Measurements from ENCODE around the gene CCDC78. TPM values are rescaled to one million over a fixed set of nuclear protein-coding genes. Genes with fewer than 3 reads are reported as not detected.

CCDC78 gene
- total RNA-seq, 1 donor from 2014 or later = 0.85 TPM

DNA sequence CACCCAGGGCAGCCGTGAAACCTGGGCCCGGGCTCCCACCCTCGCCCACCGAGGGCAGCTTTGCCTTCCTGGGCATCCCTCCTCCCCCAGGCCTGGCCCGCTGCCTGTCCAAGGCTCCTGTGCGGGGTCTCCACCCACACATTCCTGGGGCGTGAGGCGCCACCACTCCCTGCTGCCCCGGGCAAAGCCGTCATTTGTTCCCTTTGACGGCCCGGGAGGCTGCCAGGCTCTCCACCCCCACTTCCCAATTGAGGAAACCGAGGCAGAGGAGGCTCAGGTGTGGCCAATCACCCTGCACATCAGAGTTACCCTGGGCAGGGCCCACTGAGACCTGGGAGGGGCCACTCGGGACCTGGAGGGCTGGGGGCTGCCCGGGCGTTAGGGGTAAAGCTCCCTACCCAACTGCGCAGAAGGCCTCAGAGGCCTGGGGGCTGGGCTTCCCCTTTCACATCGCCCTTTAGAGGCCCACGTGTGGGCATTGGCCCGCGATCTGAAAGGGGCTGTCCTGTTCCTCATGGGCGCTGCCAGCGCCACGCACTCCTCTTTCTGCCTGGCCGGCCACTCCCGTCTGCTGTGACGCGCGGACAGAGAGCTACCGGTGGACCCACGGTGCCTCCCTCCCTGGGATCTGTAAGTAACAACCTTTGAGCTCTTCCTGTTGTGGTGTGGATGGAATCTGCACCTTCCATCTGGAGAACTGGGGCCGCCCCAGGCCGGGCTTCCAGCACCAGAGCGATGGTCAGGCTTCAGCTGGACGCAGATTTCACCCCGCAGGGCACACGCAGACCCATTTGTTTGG, 34.5 kb upstream of the CCDC78 start, which contains the start of gene MSLN:
Gene MSLN, plus strand, starts transcription at position 190 of the 799 bp plus-strand sequence. CDS start 1,947 bp downstream, outside the sequence.
- no peaks in the 10 kb centered on the region for H3K4me1 Mint-ChIP-seq (ENCODE audit: unreplicated experiment)
- H3K27ac Mint-ChIP-seq (ENCODE audit: unreplicated experiment) = no peak within 1 kb of the TSS
- no peak for DNase-seq (ENCODE audit: low spot score)

DNA sequence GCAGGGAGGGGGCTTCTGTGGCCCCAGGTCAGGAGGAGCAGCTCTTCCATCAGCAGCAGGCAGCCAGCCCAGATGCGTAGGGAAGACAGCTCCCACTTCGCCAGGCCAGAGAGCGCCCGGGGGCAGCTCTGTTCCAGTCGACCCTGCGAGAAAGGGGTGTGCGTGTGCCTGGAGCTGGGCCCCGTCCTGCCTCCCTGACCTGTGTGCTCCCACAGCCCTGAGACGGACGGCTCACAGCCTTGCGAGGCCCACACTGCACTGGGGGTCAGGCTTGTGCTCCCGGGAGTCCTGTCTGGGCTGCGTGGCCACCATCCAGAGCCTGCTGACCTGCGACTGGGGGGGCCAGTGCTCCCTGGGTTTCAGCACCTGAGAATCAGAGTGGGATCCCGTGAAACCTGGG, 33.8 kb upstream of the CCDC78 start:
- Mint-ChIP-seq H3K9me3 (ENCODE audit: unreplicated experiment) (no peaks in the 10 kb centered on the region), H3K4me1 (ENCODE audit: unreplicated experiment) (no peaks in the 10 kb centered on the region), H3K27ac (ENCODE audit: unreplicated experiment) (no peak overlapping the region), H3K36me3 (ENCODE audit: low read depth, unreplicated experiment) (no peaks in the 10 kb centered on the region), H3K27me3 (ENCODE audit: unreplicated experiment) (peaks cover 3% of the 10 kb centered on the region), H3K4me3 (ENCODE audit: unreplicated experiment) (no peak overlapping the region)
- TF ChIP-seq, protein P1, sequence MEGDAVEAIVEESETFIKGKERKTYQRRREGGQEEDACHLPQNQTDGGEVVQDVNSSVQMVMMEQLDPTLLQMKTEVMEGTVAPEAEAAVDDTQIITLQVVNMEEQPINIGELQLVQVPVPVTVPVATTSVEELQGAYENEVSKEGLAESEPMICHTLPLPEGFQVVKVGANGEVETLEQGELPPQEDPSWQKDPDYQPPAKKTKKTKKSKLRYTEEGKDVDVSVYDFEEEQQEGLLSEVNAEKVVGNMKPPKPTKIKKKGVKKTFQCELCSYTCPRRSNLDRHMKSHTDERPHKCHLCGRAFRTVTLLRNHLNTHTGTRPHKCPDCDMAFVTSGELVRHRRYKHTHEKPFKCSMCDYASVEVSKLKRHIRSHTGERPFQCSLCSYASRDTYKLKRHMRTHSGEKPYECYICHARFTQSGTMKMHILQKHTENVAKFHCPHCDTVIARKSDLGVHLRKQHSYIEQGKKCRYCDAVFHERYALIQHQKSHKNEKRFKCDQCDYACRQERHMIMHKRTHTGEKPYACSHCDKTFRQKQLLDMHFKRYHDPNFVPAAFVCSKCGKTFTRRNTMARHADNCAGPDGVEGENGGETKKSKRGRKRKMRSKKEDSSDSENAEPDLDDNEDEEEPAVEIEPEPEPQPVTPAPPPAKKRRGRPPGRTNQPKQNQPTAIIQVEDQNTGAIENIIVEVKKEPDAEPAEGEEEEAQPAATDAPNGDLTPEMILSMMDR (IDR thresholded peaks at IDR 0.05; ENCODE audit: unreplicated experiment) = no peak
- DNase-seq (ENCODE audit: low spot score) = no peak

More for the DNA sequence above, 34.5 kb upstream of the CCDC78 start, which contains the start of gene MSLN:
- H3K27me3 Mint-ChIP-seq (ENCODE audit: unreplicated experiment) = peaks cover 3% of the 10 kb centered on the region
- H3K9me3 Mint-ChIP-seq (ENCODE audit: unreplicated experiment) = no peaks in the 10 kb centered on the region
- H3K4me3 Mint-ChIP-seq (ENCODE audit: unreplicated experiment) = no peak within 1 kb of the TSS
- TF ChIP-seq, protein P1 (IDR thresholded peaks at IDR 0.05; ENCODE audit: unreplicated experiment) = no peak
- no peaks in the 10 kb centered on the region for H3K36me3 Mint-ChIP-seq (ENCODE audit: low read depth, unreplicated experiment)

DNA sequence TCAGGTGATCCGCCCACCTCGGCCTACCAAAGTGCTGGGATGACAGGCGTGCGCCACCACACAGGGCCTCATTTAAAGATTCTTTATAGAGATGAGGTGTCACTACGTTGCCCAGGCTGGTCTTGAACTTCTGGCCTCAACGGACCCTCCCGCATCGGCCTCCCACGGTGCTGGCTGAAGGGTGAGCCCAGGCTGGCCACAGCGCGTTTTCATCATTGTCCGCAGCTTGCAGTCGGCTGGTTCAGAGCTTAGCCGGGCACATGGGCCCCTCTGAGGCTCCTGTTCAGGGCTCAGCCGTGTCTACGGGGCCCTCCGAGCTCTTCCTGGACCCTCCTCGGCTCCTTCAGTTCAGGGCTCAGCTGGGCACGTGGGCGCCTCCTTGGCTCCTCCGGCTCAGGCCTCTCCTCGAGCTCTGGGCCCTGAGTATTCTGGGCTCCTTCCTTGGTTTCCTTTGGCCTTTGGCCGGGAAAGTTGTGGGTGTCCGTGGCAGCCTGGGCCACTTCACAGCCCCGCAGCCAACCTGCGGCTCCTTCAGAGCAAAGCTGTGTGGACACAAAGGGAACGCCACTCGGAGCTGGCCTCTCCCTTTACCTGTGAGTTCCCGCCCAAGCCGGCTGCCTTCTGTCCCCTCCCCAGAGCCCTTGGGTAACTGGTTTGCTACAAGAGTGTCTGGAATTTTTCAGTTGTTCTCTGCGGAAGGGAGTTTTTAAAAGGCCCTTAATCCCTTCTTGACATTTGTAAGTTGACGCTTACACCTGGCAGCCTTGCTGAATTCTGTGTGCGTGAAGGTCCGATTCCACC, 33.1 kb upstream of the CCDC78 start:
- no peaks in the 10 kb centered on the region for H3K9me3 Mint-ChIP-seq (ENCODE audit: unreplicated experiment)
- no peaks in the 10 kb centered on the region for H3K36me3 Mint-ChIP-seq (ENCODE audit: low read depth, unreplicated experiment)
- no peak for DNase-seq (ENCODE audit: low spot score)
- no peak overlapping the region for H3K4me3 Mint-ChIP-seq (ENCODE audit: unreplicated experiment)
- H3K4me1 Mint-ChIP-seq (ENCODE audit: unreplicated experiment) = no peaks in the 10 kb centered on the region
- H3K27me3 Mint-ChIP-seq (ENCODE audit: unreplicated experiment) = peaks cover 3% of the 10 kb centered on the region
- TF ChIP-seq, protein P1 (IDR thresholded peaks at IDR 0.05; ENCODE audit: unreplicated experiment) = no peak
- H3K27ac Mint-ChIP-seq (ENCODE audit: unreplicated experiment) = no peak overlapping the region

DNA sequence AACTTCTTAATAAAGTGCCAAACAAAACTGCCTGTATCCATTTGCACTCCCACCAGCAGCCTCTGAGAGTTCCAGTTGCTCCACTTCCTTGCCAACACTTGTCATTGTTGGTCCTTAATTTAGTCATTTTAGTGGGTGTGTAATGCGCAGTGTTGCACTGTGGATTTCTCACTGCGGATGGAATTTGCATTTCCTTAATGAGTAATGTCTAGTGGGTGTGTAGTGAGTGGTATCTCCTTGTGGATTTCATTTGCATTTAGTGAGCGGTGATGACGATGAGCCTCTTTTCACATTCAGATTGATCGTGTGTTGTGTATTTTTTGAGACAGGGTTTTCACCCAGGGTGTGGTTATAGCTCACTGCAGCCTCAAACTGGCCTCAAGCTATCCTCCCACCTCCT, 30.2 kb upstream of the CCDC78 start:
- H3K4me3 Mint-ChIP-seq (ENCODE audit: unreplicated experiment) = no peak overlapping the region
- no peaks in the 10 kb centered on the region for H3K36me3 Mint-ChIP-seq (ENCODE audit: low read depth, unreplicated experiment)
- peaks cover 3% of the 10 kb centered on the region for H3K27me3 Mint-ChIP-seq (ENCODE audit: unreplicated experiment)
- no peaks in the 10 kb centered on the region for H3K9me3 Mint-ChIP-seq (ENCODE audit: unreplicated experiment)
- peaks cover 5% of the 10 kb centered on the region for H3K4me1 Mint-ChIP-seq (ENCODE audit: unreplicated experiment)
- H3K27ac Mint-ChIP-seq (ENCODE audit: unreplicated experiment) = no peak overlapping the region
- TF ChIP-seq, protein P1 (IDR thresholded peaks at IDR 0.05; ENCODE audit: unreplicated experiment) = no peak
- DNase-seq (ENCODE audit: low spot score) = no peak
